PC-9 (cell line): ENCODE data around the gene MTCL1. TPM values are rescaled to one million over a fixed set of nuclear protein-coding genes. Genes with fewer than 3 reads are reported as not detected.

Experiments used
- Bru-seq: library from RNA; stranded (reverse); fragments of 400-500 nt; gene quantifications from one replicate; lab custom pipeline; 2021; lab: Mats Ljungman, UMichigan
- BruChase-seq, 2 experiments: library from RNA; stranded (reverse); fragments of 400-500 nt; gene quantifications; one replicate each; lab custom pipeline; 2021; lab: Mats Ljungman, UMichigan
- BruUV-seq: library from RNA; stranded (reverse); fragments of 400-500 nt; replicated peaks from 2 replicates; lab custom pipeline; 2021; lab: Mats Ljungman, UMichigan
- CTCF ChIA-PET: fragments of 300-600 bp; sonication (Branson Sonifier 250); formaldehyde crosslinking; loops from one replicate; lab custom pipeline; 2022; ENCODE audit warnings: antibody characterized with exemption; lab: Charles Lee
- POLR2A ChIA-PET: fragments of 300-600 bp; sonication (Branson Sonifier 250); formaldehyde crosslinking; loops from one replicate; lab custom pipeline; 2022; ENCODE audit warnings: antibody characterized with exemption; ENCODE audit not compliant: unreplicated experiment; lab: Charles Lee
- DNase-seq, 2 experiments: peaks; one replicate each; pipeline versions ENCODE4 v3.0.0 to v3.0.0-alpha.2; 2015 to 2022; ENCODE audit warnings: mixed read lengths in 1 of 2
- H2AFZ ChIP-seq: fragments of 200-600 bp; sonication (generic); 2 replicates; pipeline ENCODE4 v1.8.1; 2017; ENCODE audit warnings: antibody characterized with exemption
- H3F3A ChIP-seq: fragments of 200-600 bp; sonication (generic); 2 replicates; pipeline ENCODE4 v1.8.1; 2017; ENCODE audit warnings: antibody characterized with exemption, mild to moderate bottlenecking, low read depth; ENCODE audit not compliant: insufficient read depth
- H3K27ac ChIP-seq: fragments of 200-600 bp; sonication (generic); 2 replicates; pipeline ENCODE4 v1.6.1; 2016; ENCODE audit warnings: mixed run types
- H3K27me3 ChIP-seq: fragments of 200-600 bp; sonication (generic); 2 replicates; pipeline ENCODE4 v1.6.1; 2016; ENCODE audit warnings: low read depth, mixed run types; ENCODE audit not compliant: insufficient read depth
- H3K36me3 ChIP-seq: fragments of 200-600 bp; sonication (generic); 2 replicates; pipeline ENCODE4 v1.6.1; 2016; ENCODE audit warnings: low read depth, mixed run types
- H3K4me1 ChIP-seq: fragments of 200-600 bp; sonication (generic); replicated peaks from 2 replicates; pipeline ENCODE4 v1.6.1; 2016; ENCODE audit warnings: mixed run types; ENCODE audit not compliant: insufficient read depth
- H3K4me2 ChIP-seq: fragments of 200-600 bp; sonication (generic); 2 replicates; pipeline ENCODE4 v1.6.1; 2017; ENCODE audit warnings: mixed run types
- H3K4me3 ChIP-seq: fragments of 200-600 bp; sonication (generic); 2 replicates; pipeline ENCODE4 v1.6.1; 2016; ENCODE audit warnings: mixed run types
- H3K79me2 ChIP-seq: fragments of 200-600 bp; sonication (generic); 2 replicates; pipeline ENCODE4 v1.6.1; 2017; ENCODE audit warnings: low read depth, mixed run types
- H3K9me2 ChIP-seq: fragments of 200-600 bp; sonication (generic); 2 replicates; pipeline ENCODE4 v1.8.1; 2017; ENCODE audit warnings: mild to moderate bottlenecking; ENCODE audit not compliant: insufficient read depth
- H3K9me3 ChIP-seq: fragments of 200-600 bp; sonication (generic); 2 replicates; pipeline ENCODE4 v1.8.1; 2016; ENCODE audit warnings: low read depth; ENCODE audit not compliant: insufficient read depth
- H4K20me1 ChIP-seq: fragments of 200-600 bp; sonication (generic); 2 replicates; pipeline ENCODE4 v1.8.1; 2017; ENCODE audit not compliant: insufficient read depth
- CTCF ChIP-seq: fragments of 200-600 bp; sonication (generic); conservative IDR thresholded peaks from 2 replicates; pipeline ENCODE4 v1.6.1; 2017; ENCODE audit warnings: mixed run types, antibody characterized with exemption, mild to moderate bottlenecking, moderate library complexity
- EZH2 ChIP-seq: fragments of 200-600 bp; sonication (generic); IDR thresholded peaks from 2 replicates; pipeline ENCODE4 v1.8.0; 2017; ENCODE audit warnings: antibody characterized with exemption, low read depth
- intact Hi-C: fragments of 100-400 bp; cut with micrococcal nuclease; formaldehyde crosslinking; loops from one replicate; pipeline ENCODE4 v1.10.0; 2022; ENCODE audit not compliant: unreplicated experiment
- long read RNA-seq: library from polyadenylated mRNA; stranded (forward); transcript quantifications from one replicate; pipeline ENCODE4 v2.0.0, GENCODE V29; 2022
- total RNA-seq: library from RNA; stranded (reverse); gene quantifications from 2 replicates; pipeline ENCODE4 v1.2.3, GENCODE V29; 2021

MTCL1 gene
- total RNA-seq (29.6 and 30.0 TPM in 2 replicates), Bru-seq, nascent RNA (percentile 72 among the genes with signal in this experiment), BruChase-seq, experiment 1, labeled RNA remaining after a 2-hour chase (percentile 87 among the genes with signal in this experiment), BruChase-seq, experiment 2, labeled RNA remaining after a 6-hour chase (percentile 73 among the genes with signal in this experiment)
- long read RNA-seq, partial matches to known transcripts, result 13 of 24 reads
- long read RNA-seq, other reads (novel, unspliced or antisense), result 7 of 24 reads

- Histone ChIP-seq H3K27me3 (no peaks in the 10 kb centered on the region), H3K9me2 (no peaks in the 10 kb centered on the region), H3F3A (peaks cover 18% of the 10 kb centered on the region; the same call in 1 of the 2 replicates), H3K4me2 (peak within 1 kb of the TSS; percentile 97), H3K36me3 (no peaks in the 10 kb centered on the region), H3K4me1 (peaks cover 21% of the 10 kb centered on the region), H3K27ac (peak within 1 kb of the TSS; percentile 51), H3K79me2 (0 out of 2 replicates have a peak, but pooled peaks cover 4% of the 10 kb centered on the region), H3K4me3 (peak within 1 kb of the TSS; percentile 76), H4K20me1 (no peaks in the 10 kb centered on the region), H3K9me3 (no peaks in the 10 kb centered on the region), H2AFZ (peak within 1 kb of the TSS; percentile 99)
- no TSS peak for BruUV-seq
- TF ChIP-seq CTCF (no peak), EZH2 (no peak)
- peak; percentile 38 to 70 for DNase-seq
- intact Hi-C loops, result loop anchor here (2.0 to 5.0 kb wide), 3 partner anchors 93 to 232 kb away; no protein-coding TSS in a partner anchor
- CTCF ChIA-PET, result interaction anchor here (0.5 to 1.0 kb wide), 2 partner anchors 52 to 283 kb away, joined by 3 read pairs; no protein-coding TSS in a partner anchor
- POLR2A ChIA-PET, result interaction anchor here (0.6 to 0.8 kb wide), 5 partner anchors 20 to 143 kb away, joined by 4 to 16 read pairs (median 6); no protein-coding TSS in a partner anchor
These were observed at the start of gene MTCL1 for GRCh38 chr18:8705238-8705960. MTCL1 (plus strand) TSS chr18:8705556; CDS start chr18:8705661, 105 bp downstream.

DNA sequence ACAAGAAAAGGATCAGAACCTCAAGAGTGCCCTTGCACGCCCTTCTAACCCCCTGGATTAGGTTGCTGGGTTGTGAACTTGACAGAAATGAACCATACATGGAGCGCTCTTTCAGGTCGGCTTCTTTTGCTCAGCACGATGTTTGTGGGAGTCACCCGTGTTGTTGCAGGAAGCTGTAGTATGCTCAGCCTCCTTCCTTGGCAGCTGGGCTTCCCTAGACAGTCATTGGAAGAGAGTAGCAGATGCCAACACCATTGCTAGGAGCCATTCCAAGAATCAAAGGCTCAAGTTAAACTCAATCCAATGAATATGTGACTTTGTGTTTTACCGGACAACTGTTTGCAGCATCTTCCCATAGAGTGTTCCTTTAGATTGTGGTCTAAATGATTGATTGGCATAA, 49.1 kb upstream of the MTCL1 start:
- BruUV-seq, result no TSS peak
- H3K4me3 ChIP-seq, result no peak overlapping the region
- H3K4me2 ChIP-seq, result no peak overlapping the region
- H3K79me2 ChIP-seq, result no peaks in the 10 kb centered on the region
- no peaks in the 10 kb centered on the region for H3K9me2 ChIP-seq
- no peaks in the 10 kb centered on the region for H3K27me3 ChIP-seq
- no peaks in the 10 kb centered on the region; the same call in 1 of the 2 replicates for H3K9me3 ChIP-seq
- H2AFZ ChIP-seq, result no peak overlapping the region
- no peak overlapping the region for H3K27ac ChIP-seq
- TF ChIP-seq EZH2 (no peak), CTCF (no peak)
- intact Hi-C loops, result loop anchor here (5.0 to 10.0 kb wide), 2 partner anchors 41 to 1029 kb away; no protein-coding TSS in a partner anchor
- H4K20me1 ChIP-seq, result no peaks in the 10 kb centered on the region
- no peaks in the 10 kb centered on the region for H3K36me3 ChIP-seq
- POLR2A ChIA-PET, result no interaction called here
- peaks cover 6% of the 10 kb centered on the region; the same call in 1 of the 2 replicates for H3F3A ChIP-seq
- no peaks in the 10 kb centered on the region; the same call in 1 of the 2 replicates for H3K4me1 ChIP-seq
- CTCF ChIA-PET, result no interaction called here
- DNase-seq, result no peak

- intact Hi-C loops, result loop anchor here (5.0 to 10.0 kb wide), 2 partner anchors 40 to 1028 kb away; no protein-coding TSS in a partner anchor
- Histone ChIP-seq H2AFZ (no peak overlapping the region), H3K9me3 (no peaks in the 10 kb centered on the region), H3K4me1 (no peaks in the 10 kb centered on the region; the same call in 1 of the 2 replicates), H3K79me2 (no peaks in the 10 kb centered on the region), H3K9me2 (no peaks in the 10 kb centered on the region), H4K20me1 (no peaks in the 10 kb centered on the region), H3K4me2 (no peak overlapping the region), H3K36me3 (no peaks in the 10 kb centered on the region), H3K4me3 (no peak overlapping the region), H3K27me3 (no peaks in the 10 kb centered on the region), H3K27ac (no peak overlapping the region), H3F3A (peaks cover 6% of the 10 kb centered on the region; the same call in 1 of the 2 replicates)
- TF ChIP-seq CTCF (no peak), EZH2 (no peak)
- DNase-seq, result no peak
- ChIA-PET CTCF (no interaction called here), POLR2A (no interaction called here)
- BruUV-seq, result no TSS peak
These were observed 48.1 kb upstream of the MTCL1 start for GRCh38 chr18:8657050-8657820.
